HG03039 (cell line): ENCODE measurements around the gene SRGAP1.
"Not testable (repeated sequence)": the region's sequence is repeated elsewhere in the genome, so short reads cannot be mapped to it uniquely, and the experiment has no call there.

Source experiments
- ATAC-seq: cut with Tn5 transposase; IDR thresholded peaks from one replicate; pipeline ENCODE4 v1.9.1; 2021; ENCODE audit warnings: mild to moderate bottlenecking, moderate library complexity; ENCODE audit not compliant: unreplicated experiment

Gene SRGAP1

DNA sequence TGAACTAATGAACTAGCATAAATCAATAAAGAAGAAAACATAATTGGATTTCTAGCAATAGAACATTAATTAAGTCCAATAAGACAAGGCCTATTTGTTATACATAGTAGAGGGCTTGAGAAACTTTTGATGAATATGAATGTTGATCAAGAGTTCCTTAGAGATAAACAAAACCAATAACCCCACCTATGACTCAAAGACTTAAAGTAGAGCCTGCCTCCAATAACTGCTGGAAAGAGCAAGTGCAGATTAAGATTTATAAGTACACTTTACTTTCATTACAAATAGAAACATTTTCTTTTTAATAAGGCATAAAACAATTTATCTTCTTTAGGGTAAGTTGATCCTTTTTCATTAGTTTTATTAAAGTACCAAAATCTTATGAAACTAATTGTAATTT is 185.7 kb downstream of the SRGAP1 start:
- no peak for ATAC-seq

GRCh38 chr12:64034056-64034455 is 189.6 kb downstream of the SRGAP1 start:
- not testable (repeated sequence) for ATAC-seq

DNA sequence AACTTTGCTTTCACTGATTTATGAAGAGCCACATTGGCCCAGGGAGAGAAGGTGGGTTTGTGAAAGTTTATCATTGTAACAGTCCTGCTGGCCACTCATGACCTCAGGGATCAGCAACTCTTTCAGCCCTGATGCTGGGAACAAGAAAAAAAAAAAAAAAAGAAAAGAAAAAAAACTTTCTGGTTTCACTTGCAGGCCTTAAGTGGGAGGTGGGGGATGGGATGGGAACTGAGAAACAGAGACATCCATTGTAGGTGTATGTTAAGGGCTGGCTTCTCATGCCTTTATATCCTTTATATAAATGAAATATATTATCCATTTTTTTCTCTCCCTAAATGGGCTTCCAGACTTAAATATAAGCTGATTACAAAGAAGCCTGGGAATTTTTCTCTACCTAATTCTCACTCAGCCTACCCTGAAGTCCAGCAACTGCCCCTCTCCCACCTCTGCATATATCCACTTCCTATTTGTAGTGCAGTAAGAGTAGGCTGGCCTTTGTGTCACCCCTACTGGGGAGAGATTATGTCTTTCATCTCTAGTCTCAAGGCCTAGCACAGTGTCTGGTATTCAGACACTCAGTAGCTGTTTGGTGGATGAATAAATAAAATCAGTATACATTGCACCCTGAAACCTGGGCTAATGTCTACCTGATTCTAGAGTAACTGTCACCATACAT is 190.5 kb downstream of the SRGAP1 start:
- no peak for ATAC-seq

- ATAC-seq = no peak
Observed at GRCh38 chr12:64036414-64036813, 191.9 kb downstream of the SRGAP1 start.

DNA sequence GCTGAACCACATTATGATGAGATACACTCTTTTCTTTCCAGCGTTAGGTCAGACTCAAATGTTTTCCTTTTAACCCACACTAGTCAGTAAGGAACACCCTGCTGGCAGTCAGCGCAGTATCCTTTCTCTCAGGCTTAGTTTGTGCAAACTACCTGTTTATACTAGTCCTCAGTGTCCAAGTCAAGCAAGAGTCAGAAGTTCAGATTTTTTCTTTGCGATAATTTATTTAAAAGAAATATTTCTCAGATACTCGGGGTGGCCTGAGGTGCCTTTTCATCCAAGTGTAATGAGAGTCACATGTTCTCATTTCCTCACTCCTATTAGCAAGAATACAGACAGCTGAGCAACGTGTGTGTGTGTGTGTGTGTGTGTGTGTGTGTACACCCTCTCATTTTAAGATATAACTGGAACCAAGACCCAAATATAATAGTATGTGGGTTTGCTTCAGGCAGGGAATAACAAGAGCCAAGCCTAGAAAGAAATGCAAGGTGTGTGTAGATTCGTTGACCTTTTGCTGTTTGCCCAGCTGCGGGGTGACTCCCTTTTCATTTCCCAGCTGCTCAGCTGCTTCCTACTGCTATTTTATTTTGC is 194.9 kb downstream of the SRGAP1 start:
- no peak for ATAC-seq

DNA sequence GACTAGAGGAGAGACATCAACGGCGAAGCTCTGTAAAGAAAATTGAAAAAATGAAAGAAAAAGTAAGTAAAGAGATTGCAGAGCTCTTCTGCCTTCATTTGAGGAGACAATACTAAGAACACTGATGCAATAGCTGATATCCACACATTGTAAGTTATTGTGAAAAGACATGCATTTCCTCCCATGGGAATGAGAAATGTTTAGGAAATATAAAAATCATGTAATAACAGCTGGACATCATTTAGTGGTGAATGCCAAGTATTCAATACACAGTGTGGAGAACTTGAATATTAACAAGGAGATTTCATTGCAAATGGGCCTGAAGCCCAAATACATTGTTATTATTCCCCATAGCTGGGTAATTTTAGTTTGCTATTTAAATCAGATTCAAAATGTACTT is 198.4 kb downstream of the SRGAP1 start:
- ATAC-seq = no peak

DNA sequence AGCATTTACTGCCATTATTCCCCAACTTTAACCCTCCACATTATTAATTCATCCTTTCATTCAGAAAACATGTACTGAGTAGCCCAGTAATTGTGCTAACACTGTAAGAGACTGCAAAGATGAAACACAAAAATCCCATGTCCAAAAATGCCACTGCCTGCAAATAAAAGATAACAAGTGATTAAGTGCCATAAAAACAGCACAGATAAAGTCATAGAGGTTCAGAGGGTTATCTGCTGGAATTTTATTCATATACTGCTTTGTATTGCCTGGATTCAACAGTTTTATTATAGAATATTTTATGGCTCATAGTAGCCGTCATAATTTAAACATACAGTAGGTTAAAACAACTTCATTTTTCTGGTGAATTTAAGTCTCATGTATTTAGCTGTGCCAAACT is 199.7 kb downstream of the SRGAP1 start:
- no peak for ATAC-seq

- no peak for ATAC-seq
Observed at GRCh38 chr12:64051057-64051456, 206.6 kb downstream of the SRGAP1 start.

DNA sequence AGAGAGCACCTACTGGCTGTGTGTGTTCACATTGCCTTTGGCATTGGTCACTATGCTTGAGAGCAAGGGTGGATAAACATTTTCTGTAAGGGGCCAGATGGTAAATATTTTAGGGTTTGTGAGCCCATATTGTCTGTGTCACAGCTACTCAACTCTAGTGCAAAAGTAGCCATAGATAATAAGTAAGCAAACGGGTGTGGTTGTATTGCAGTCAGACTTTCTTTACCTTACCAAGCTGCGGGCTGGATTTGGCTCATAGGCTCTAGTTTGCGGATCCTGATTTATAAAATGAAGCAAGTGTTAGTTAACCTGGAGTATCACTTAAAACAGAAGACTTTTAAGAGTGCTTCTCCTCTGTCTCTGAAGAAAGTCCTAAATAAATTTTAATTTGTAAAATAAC is 208.6 kb downstream of the SRGAP1 start:
- no peak for ATAC-seq

- ATAC-seq = no peak
Observed at GRCh38 chr12:64054079-64054520, 209.6 kb downstream of the SRGAP1 start.

- no peak for ATAC-seq
Observed at GRCh38 chr12:64056741-64057140, 212.2 kb downstream of the SRGAP1 start.

DNA sequence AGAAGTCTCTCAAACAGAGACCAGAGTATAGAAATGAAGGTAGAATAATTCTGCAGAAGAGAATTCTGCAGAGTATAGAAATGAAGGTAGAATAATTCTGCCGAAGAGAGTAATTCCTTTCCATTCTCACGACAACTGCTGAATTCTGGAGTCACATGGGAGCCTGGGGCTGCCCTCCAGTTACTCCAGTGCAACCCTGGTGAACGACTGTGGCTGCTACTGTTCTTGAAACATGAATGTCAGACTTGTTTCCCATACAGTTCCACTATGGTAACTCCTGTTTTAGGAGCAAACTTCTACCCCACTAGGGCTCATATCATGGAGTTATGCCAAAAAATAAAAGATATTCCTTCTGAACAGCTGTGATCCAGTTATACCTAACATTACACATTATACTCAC is 213.2 kb downstream of the SRGAP1 start:
- ATAC-seq = no peak

- ATAC-seq = no peak
Observed at GRCh38 chr12:64058541-64059265, 214.2 kb downstream of the SRGAP1 start.

GRCh38 chr12:64059685-64060084 is 215.2 kb downstream of the SRGAP1 start:
- ATAC-seq = no peak

- no peak for ATAC-seq
Observed at GRCh38 chr12:64061868-64062375, 217.4 kb downstream of the SRGAP1 start.

DNA sequence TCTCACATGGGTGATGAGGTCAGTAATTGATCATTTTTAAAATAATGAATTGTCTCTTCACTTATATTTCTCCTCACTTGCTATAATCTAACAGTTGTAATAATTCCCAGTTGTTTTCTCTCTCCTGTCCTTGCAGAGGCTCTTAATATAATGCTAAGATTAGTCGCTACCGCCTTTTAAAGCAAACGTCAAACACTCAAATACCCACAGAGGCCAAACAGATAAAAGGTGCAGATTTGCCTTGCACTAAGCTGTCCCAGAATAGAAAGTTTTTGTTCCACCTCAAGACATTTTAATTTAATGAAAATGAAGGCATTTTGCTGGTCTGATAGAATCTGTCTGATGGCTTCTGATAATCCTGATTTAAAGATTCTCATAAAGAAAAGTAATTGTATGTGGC is 218.6 kb downstream of the SRGAP1 start:
- no peak for ATAC-seq

- ATAC-seq = no peak
Observed at GRCh38 chr12:64064240-64064639, 219.7 kb downstream of the SRGAP1 start.

DNA sequence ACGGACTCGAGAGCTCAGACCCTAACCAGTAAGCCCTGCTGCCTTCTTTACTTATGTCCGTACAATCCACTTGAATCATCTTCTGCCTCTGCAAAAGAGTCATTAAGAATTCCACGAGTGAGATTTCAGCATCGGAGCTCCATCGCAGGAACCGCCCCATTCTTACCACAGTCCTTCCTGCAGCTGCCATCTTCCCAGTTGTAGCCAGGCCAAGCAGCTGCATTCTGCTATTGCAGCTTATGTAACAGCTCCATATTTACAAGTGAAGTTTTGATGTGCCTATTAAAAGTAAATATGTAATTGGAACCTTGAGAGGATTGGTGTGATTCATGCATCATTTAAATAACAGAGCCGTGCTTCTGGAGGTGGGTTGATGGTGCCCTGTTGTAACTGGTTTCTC is 220.2 kb downstream of the SRGAP1 start:
- ATAC-seq = no peak

DNA sequence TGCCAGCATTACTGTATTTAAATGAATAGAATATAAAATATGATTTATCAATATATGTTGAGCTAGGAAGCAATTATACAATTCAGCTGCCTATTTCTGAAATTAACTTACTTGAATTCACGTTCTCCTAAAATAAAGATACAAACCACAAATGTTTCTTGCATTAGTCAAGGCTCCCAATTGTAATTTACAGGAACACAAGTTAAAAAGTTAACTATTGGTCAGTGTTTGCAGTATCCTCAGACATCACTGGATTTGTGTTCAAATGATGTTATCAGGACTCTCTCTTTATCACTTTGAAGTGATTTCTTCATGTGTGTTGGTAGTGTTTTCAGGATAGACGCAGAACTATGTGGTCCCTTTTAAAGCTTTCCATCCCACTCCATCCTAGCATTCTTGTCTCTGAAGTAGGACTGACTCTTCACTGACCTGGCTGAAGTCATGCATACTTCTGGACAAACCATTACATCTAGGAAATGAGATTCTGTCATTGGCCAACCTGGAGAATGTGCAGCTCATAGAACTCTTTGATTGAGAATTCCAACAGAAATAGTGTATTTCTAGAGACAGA is 221.5 kb downstream of the SRGAP1 start:
- ATAC-seq = no peak

DNA sequence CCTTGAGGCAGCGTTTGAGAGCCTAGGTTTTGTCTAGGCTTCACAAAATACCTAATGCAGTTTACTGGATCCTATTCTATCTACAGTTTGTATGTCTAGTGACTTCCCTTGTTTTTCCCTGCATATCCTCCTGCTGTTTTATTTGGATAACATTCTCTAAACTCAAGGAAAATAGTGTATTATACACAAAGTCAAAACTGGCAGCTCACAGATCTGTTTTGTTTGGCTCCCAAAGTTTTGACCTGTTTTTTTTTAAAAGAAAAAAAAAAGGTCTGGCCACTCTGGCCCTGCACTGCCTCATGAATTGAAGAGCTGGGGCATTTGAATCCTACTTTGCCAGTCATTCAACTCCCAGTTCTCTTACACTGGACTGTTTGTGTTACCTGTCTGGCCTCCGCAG is 222.3 kb downstream of the SRGAP1 start:
- ATAC-seq = no peak

GRCh38 chr12:64070454-64070853 is 226.0 kb downstream of the SRGAP1 start:
- ATAC-seq = no peak
